Cortex of kidney (tissue), 1 donor: Measurements from ENCODE around the gene ARL10.
"Not testable (repeated sequence)": the region's sequence is repeated elsewhere in the genome, so short reads cannot be mapped to it uniquely, and the experiment has no call there.

Experiments used
- DNase-seq: peaks from one replicate; lab custom pipeline; 2025; lab: John Stamatoyannopoulos, UW

The ARL10 gene

DNA sequence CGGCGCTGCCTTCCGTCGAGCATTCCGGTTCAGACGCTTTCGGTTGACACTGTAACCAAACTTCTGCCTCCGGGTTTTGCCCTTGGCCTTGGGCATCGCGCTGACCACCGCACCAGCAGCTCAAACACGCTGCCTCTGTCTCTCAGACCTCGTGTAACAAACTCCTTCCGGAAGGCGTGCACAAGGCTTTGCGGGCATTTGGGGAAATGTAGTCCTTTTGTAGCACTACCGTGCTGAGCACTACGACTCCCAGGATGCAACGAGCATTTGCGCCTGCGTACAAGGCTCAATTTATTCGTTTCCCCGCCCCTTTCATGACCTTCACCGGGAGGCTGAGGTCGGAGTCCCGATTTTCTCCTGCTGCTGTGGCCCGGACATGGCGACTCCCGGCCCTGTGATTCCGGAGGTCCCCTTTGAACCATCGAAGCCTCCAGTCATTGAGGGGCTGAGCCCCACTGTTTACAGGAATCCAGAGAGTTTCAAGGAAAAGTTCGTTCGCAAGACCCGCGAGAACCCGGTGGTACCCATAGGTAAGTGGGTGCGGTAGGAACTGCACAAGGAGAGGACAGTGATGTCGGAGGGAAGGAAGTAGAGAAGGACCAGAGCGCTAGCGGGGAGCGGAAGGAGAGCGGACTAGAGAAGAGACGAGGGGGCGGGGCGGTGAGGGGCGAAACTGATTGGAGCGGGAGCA lies 23.3 kb downstream of the ARL10 start, which contains the start of the genes HIGD2A and NOP16:
Gene HIGD2A (plus strand): TSS at position 308 of the 691 bp plus-strand sequence. CDS start 69 bp downstream, at position 377.
Gene NOP16 (minus strand): TSS at position 155 of the 691 bp plus-strand sequence. CDS start 59 bp downstream, at position 96.
- no peak for DNase-seq

DNA sequence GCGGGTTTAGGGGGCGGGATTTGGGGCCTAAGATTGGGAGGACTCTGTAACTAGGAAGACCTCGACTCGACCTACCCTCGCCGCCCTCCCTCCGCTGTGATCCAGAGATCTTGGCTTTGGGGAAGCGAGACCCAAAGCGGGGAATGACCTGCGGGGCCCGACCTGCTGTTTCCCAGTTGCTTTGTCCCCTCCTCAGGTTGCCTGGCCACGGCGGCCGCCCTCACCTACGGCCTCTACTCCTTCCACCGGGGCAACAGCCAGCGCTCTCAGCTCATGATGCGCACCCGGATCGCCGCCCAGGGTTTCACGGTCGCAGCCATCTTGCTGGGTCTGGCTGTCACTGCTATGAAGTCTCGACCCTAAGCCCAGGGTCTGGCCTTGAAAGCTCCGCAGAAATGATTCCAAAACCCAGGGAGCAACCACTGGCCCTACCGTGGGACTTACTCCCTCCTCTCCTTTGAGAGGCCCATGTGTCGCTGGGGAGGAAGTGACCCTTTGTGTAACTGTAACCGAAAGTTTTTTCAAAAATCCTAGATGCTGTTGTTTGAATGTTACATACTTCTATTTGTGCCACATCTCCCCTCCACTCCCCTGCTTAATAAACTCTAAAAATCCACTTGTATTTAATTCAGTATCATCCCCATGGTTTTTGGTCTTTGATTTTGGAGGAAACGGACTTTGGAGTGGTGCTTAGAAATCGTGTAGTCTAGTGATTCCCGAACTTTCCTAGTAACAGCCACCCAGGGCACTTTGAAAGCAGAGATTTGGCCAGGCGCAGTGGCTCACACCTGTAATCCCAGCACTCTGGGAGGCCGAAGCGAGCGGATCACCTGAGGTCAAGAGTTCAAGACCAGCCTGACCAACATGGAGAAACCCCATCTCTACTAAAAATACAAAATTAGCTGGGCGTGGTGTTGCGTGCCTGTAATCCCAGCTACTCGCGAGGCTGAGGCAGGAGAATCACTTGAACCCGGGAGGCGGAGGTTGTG lies 24.1 kb downstream of the ARL10 start:
- DNase-seq, result no peak

DNA sequence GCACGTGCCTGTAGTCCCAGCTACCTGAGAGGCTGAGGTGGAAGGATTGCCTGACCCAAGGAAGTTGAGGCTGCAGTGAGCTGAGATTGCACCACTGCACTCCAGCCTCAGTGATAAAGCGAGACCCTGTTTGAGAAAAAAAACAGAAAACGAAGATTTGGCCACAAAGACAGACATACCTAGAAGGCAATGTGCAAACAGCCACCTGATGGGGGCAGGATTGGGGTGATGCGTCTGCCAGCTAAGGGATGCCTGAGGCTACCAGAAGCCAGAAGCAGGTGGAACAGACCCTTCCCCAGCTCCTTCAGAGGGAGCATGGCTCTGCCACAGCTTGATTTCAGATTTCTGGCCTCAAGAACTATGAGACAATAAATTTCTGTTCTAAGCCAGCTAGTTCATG lies 26.2 kb downstream of the ARL10 start:
- DNase-seq, result no peak

DNA sequence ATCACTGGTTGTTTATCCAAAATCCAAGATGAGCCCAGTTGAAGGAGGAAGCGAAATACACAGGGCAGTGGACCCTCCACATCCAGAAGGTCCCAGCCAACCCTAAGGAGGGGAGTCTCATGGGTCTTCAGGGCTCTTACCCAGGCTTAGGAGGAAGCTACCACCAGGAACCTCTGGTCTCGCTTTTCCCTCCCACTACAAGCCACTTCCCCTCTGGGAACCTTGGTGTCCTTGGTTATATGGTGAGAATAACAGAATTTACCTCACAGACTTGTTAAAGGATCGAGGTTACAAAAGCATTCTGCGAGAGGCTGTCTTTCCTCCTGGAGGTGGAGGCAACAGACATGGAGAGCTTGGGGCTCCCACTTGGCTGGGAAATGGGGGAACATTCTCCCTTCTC lies 26.7 kb downstream of the ARL10 start:
- DNase-seq, result no peak

DNA sequence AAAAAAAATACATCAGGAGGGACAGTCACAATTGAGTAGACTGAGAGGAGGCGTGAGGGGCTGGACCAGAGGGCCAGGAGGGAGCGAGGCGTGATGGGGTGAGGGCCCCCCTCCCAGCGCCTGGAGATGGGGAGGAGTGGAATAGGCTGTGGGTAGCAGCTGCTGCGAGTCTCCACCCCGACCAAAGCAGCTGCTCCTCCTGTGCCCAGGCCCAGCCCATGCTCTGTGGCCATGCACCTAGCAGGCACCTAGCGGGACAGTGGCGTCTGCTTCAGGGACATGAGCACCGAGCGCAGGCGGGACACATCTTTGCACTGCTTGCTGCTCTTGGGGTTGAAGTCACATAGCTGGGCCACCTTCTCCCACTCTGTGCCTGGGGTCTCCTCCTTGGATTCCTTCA lies 27.2 kb downstream of the ARL10 start:
- no peak for DNase-seq

DNA sequence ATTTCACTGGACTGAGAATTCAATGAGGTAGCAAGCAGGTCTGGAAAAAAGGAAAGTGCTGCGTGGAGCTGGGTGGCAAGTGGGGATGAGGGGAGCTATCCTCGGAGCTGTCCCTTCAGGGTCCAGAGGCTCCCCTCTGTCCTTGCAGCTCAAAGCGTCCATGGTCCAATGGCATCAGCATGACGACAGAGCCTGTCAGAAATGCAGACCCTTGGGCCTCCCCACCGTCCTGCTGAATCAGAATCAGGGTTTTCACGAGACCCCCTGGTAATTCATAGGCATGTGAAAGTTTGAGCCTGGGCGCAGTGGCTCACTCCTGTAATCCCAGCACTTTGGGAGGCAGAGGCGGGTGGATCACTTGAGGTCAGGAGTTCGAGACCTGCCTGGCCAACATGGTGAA lies 28.8 kb downstream of the ARL10 start:
- DNase-seq, result no peak

DNA sequence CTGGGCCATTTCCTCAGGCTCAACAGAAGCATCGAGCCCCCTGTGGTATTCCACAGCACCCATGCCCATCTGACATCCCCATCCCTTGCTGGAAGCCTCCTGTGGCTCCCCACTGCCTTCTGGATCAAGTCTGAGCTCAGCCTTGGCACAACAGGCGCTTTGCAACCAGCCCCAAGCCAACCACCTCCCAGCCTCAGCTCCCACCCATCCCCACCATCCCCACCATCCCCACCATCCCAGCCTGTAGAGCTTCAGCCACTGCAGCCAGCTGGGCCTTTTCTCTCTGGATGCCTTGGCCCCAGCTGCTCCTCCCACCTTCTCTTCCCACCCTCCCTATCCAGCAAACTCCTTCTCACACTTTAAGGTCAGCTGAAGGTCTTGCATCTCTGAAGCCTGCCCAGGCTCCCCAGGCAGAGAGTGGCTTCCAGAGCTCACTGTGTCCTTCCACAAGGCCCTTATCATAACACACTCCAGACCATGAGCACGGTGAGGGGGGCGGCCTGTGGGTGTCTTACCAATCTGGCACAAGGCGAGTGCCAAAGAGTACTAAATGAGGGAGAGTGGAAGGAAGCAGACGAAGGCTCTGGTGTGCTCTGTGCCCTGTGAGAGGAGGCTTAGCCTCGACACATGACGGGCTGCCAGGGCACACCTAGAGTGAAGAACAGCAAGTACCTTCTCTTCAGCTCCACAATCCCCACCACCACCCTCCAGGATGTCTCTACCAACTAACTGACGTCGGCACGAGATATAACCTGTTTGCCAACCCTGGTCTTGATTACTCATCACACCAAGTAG lies 29.8 kb downstream of the ARL10 start:
- no peak for DNase-seq

DNA sequence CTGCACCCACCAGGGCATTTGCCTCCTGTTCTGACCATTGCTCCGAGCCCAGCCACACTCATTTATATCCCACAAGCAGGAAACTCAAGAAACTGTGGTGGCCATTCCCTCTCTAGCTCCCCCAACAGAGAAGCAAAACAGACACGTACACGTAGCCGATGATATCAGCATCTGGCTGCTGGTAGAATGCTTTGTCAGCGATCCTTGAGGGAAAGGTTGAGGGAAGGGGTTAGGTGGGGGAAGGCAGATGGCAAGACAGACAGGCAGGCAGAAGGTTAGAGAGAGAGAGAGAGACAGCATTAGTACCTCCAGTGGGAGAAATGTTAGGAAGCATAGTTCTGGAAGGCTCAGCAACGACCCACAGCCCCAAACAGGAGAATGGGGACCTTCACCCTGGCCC lies 31.0 kb downstream of the ARL10 start:
- no peak for DNase-seq

DNA sequence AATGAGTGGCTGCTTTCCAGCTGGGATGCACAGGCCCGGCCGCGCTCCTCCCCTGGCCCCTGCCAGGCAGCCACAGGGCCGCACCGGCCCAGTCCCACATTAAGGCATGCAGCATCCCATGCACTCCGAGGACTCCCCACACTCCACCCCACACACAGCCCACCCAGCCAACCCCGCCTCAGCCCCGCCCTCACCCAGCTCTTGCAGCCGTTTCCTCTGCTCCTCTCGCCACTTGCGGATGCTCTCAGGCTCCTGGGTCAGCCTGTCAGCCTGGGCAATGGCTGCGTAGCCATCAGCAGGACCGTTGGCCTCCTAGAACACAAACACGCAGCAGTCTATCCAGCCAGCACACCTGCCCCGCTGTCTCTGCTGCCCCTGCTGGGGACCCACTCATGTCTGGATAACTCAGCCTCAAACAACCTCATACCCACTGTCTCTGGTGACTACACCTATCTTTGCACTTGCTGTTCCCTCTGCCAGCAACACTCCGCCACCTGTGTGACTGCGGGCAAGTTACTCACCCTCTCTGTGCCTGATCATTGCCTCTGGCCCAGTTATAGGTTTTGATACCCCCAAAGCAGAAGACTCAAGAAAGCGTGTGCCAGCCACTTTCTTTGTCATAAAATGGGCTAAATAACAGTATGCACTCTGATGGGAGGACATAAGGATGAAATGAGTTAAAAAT lies 32.6 kb downstream of the ARL10 start:
- DNase-seq, result no peak

DNA sequence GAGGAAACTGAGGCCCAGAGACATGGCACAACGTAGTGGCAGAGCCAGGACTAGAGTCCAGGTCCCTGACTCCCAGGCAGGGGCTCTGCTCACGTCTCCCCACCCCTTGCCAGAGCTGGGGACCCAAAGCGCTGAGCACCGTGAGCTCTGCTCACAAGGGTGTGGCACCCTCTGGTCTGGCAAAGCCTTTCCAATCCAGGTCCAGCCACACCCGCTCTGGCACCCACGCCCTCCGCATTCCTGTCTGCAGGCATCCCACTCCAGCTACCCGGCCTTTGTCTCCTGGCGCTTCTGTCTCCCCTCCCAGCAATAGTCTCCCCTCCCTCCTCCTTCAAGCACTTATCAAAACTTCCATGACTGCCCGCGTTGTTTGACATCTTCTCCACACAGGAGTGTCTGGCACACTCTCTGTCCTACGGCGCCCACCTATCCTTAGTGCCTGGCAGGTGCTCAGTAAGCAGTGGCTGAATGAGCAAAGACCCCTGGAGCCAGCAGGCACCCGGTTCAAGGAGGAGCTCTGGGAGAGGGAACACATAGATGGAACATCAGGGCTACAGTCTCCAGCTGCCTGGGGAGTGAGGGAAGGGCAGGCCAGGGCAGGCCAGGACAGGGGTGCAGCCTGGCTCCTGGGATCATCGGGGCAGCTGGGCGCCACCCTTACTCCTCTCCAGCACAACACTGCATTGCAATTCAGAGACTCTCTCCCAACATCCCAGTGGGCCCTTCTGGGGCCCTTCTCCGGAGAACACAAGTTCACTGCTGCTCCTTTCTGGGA lies 35.3 kb downstream of the ARL10 start:
- no peak for DNase-seq

DNA sequence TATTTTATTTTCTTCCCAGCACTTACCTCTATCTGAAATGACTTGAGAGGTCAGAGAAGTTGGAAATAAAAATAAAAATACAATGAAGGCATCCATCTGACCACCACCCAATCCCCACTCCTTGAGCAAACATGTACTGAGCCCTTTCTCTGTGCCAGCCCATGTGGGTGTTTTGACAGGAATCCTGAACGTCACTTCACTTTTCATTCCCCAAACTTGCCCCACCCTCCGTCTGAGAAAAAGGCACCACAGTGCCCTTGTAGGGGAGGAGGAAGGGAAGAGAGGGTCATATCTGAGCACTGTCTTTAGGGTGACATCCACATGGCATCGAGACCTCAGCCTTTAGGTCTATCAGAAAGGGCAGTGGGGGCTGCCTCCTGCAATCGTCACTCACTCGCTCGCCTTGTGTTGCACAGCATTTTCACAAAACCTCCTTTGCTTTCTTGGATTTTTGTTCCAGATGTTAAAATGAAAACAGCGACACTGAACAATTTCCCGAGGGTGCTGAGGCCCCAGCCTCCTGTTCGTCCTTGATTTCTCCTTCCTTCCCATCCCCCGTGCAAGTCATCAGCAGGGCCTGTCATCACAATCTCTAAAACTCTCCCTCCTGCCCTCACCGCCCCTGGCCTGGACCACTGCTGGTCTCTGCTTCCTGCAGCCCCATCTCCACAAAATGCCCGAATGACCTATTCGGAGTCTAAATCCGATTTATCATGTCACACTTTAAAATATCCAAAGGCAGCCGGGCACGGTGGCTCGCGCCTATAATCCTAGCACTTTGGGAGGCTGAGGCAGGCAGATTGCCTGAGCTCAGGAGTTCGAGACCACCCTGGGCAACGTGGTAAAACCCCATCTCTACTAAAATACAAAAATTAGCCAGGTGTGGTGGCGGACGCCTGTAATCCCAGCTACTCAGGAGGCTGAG lies 36.3 kb downstream of the ARL10 start:
- DNase-seq, result no peak

DNA sequence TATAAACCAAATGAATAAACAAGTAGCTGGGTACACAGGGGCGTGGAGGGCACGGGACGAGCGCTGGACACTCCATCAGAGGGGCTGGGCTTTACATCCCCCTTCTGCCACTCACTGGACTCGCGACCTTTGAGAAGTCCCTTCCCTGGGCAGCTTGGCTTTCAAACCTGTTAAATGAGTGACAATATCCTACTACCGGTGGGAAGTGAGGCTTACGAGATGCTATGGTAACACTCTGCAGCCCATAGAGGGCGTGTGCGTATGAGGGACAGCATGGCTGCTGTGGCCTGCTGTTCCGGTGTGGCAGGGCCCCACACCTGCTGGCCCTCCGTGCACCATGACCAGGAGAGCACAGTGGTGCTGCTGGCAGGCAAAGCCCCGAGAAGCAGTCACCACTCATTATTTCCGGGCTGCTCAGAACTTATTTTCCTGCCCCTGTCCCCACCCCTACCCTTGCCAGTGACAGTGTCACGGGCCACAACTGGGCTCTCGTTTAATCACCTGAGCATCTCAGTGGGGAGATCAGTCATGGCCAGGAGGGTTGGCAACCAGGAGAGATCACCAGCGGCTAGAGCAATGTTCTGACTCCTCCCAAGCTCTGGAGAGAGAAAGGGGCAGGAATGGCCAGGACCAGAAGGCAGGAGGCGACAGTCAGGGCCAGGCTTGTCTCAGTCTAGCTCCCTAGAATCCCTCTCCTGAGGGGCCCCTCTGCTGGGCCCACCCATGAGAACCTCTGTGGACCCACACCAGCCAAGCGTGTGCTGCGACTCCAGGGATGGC lies 40.6 kb downstream of the ARL10 start:
- DNase-seq, result no peak

DNA sequence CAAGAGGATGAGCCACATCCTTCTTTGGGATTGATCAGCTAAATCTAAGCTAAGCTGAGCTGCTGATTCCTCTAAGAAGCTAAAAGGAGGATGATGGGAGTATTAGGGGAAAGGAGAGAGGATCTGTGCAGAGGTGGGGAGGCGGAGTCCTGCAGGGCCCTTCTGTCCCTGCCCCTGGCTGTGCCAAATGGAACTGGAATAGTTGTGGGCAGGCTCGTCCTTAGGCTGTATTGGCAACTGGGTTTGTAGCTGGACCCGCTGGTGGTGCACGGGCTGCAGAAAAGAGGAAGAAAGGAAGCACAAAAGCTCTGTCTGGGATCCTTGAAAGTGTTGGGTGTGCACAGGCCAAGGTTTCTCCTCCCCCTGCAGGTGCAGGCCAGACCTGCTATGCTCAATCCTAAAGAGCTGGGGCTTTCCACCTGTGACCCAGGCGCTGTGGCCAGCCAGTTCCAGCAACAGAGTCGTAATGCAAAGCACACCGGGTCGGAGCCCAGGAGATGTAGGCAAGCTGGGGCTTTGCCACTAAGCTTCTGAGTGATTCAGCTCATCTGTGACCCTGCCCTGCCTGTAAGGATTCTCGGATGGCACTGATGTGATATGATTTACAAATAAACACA lies 41.3 kb downstream of the ARL10 start:
- DNase-seq, result no peak

DNA sequence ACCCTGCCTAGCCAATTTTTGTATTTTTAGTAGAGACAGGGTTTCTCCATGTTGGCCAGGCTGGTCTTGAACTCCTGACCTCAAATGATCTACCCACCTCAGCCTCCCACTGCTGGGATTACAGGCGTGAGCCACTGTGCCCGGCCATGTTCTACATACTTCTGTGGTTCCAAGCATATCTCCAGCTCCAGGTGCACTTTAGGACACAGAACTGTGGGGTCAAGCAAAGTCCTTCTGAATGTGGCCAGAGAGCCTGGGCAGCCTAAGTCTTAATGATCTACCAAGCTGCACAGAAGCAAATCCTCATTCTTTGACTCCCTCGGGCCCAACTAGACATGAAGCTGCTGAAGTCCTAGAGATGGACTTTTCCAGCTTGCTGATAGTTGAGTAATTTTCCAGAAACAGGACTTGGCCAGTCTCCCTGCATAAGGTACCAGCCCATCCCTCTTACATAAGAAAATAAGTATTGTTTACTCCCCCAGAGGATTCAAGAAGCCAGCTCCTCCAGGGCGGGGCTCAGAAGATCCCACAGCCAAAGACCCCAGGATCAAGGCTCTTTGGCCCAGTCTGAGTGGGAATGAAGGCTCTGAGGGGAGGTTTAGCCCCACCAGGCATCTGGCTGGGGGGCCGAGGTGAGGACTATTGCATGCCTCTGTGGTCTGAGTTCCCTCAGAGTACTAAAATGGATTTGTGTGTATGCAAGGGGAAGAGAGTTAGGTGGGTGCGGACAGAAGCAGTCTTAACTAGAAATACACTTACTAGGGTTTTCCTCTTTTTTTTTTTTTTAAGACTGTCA lies 42.4 kb downstream of the ARL10 start:
- DNase-seq, result no peak

DNA sequence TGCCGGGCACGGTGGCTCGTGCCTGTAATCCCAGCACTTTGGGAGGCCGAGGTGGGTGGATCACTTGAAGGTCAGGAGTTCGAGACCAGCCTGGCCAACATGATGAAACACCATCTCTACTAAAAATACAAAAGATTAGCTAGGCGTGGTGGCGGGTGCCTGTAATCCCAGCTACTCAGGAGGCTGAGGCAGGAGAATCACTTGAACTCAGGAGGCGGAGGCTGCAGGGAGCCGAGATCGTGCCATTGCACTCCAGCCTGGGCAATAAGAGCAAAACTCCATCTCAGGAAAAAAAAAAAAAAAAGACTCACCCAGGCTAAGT lies 42.9 kb downstream of the ARL10 start:
- DNase-seq, result not testable (repeated sequence)

DNA sequence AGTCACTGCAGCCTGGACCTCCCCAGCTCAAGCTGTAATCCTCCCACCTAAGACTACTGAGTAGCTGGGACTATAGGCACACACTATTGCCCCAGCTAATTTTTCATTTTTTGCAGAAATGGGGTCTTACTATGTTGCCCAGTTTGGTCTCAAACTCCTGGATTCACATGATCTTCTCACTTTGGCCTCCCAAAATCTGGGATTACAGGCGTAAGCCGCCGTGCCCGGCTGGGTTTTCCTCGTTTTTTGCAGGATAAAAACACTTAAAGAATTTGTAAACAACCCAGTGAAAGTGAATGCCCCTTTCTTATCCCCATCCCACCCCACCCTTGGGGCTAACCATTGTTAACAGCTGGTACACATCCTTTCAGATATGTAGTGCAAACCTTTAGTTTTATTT lies 43.3 kb downstream of the ARL10 start:
- DNase-seq, result no peak

DNA sequence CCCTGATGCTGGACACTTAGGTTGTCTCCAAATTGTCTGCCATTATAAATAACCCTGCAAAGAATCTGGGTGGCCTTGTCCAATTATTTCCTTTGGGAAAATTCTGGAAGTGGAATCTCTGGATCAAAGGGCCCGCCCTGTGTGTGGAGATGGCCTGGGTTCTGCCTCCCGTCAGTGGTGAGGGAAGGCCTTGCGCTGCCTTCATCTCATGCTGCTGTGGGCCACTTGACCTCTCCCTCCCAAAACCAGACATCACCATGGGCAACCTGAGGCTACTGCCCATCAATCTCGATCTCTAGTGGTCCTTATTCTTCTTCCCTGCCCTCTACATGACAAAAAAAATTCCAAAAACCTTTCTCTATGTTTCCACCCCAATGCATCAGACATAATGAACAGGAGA lies 44.5 kb downstream of the ARL10 start:
- DNase-seq, result no peak
